Measurements from ENCODE around the gene UBE2Q2. TPM values are rescaled to one million over a fixed set of nuclear protein-coding genes. Genes with fewer than 3 reads are reported as not detected.
"Not testable (repeated sequence)": the region's sequence is repeated elsewhere in the genome, so short reads cannot be mapped to it uniquely, and the experiment has no call there.

Gene UBE2Q2
- total RNA-seq, 4 donors from 2014 or later = 15.1 to 21.2 (median 19.3) TPM

- 76% methylated on average over 5 of the region's 5 CpGs for WGBS
- no peaks in the 10 kb centered on the region for H3K9me3 ChIP-seq
- no peak overlapping the region for H3K27ac ChIP-seq
- H3K27me3 ChIP-seq = no peaks in the 10 kb centered on the region
- H3K36me3 ChIP-seq = peaks cover 1% of the 10 kb centered on the region
- peaks cover 4% of the 10 kb centered on the region for H3K4me1 ChIP-seq
- TF ChIP-seq, protein P1, sequence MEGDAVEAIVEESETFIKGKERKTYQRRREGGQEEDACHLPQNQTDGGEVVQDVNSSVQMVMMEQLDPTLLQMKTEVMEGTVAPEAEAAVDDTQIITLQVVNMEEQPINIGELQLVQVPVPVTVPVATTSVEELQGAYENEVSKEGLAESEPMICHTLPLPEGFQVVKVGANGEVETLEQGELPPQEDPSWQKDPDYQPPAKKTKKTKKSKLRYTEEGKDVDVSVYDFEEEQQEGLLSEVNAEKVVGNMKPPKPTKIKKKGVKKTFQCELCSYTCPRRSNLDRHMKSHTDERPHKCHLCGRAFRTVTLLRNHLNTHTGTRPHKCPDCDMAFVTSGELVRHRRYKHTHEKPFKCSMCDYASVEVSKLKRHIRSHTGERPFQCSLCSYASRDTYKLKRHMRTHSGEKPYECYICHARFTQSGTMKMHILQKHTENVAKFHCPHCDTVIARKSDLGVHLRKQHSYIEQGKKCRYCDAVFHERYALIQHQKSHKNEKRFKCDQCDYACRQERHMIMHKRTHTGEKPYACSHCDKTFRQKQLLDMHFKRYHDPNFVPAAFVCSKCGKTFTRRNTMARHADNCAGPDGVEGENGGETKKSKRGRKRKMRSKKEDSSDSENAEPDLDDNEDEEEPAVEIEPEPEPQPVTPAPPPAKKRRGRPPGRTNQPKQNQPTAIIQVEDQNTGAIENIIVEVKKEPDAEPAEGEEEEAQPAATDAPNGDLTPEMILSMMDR (IDR thresholded peaks at IDR 0.05) = no peak
- no peak for TF ChIP-seq POLR2A (IDR thresholded peaks at IDR 0.05)
- TF ChIP-seq EP300 (IDR thresholded peaks at IDR 0.05) = no peak
- no peak for TF ChIP-seq POLR2AphosphoS5 (IDR thresholded peaks at IDR 0.05)
- DNase-seq (ENCODE audit: low spot score in 2 of 2) = no peak
- no peak overlapping the region for H3K4me3 ChIP-seq
Measured at GRCh38 chr15:75864213-75865059, 21.2 kb downstream of the UBE2Q2 start.

DNA sequence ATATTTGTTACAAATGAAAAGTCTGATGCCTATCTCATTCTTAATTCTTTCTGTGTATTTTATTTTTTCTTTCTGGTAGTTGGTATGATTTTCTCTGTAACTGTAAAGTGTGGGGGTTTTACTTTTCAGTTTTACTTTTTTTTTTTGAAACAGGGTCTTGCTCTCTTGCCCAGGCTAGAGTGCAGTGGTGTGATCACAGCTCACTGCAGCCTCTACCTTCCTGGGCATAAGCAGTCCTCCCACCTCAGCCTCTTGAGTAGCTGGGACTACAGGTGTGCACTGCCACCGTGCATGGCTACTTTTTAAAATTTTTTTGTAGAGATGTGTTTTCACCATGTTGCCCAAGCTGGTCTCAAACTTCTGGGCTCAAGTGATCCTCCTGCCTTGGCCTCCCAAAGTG is 22.8 kb downstream of the UBE2Q2 start:
- H3K36me3 ChIP-seq; H3K4me1 ChIP-seq; H3K27ac ChIP-seq; DNase-seq (ENCODE audit: low spot score in 2 of 2); H3K9me3 ChIP-seq; H3K4me3 ChIP-seq; H3K27me3 ChIP-seq: not testable (repeated sequence)
- 87% methylated on average over 1 of the region's 1 CpG for WGBS

- TF ChIP-seq EP300 (IDR thresholded peaks at IDR 0.05) = no peak
- TF ChIP-seq, protein P1 (IDR thresholded peaks at IDR 0.05) = no peak
- TF ChIP-seq POLR2AphosphoS5 (IDR thresholded peaks at IDR 0.05) = no peak
- TF ChIP-seq POLR2A (IDR thresholded peaks at IDR 0.05) = no peak
- Histone ChIP-seq H3K36me3 (peaks cover 3% of the 10 kb centered on the region), H3K27me3 (no peaks in the 10 kb centered on the region), H3K9me3 (no peaks in the 10 kb centered on the region), H3K27ac (no peak overlapping the region), H3K4me1 (peaks cover 4% of the 10 kb centered on the region), H3K4me3 (no peak overlapping the region)
- DNase-seq (ENCODE audit: low spot score in 2 of 2) = no peak
Measured at GRCh38 chr15:75866916-75867315, 23.7 kb downstream of the UBE2Q2 start.

- WGBS = 81% methylated on average over 4 of the region's 4 CpGs
- DNase-seq (ENCODE audit: low spot score in 2 of 2) = no peak
- H3K36me3 ChIP-seq = peaks cover 3% of the 10 kb centered on the region
Measured at GRCh38 chr15:75867449-75867848, 24.2 kb downstream of the UBE2Q2 start.

GRCh38 chr15:75868019-75868418 is 24.8 kb downstream of the UBE2Q2 start:
- no peak for DNase-seq (ENCODE audit: low spot score in 2 of 2)
- TF ChIP-seq POLR2A (IDR thresholded peaks at IDR 0.05) (no peak), EP300 (IDR thresholded peaks at IDR 0.05) (no peak), POLR2AphosphoS5 (IDR thresholded peaks at IDR 0.05) (no peak)
- TF ChIP-seq, protein P1 (IDR thresholded peaks at IDR 0.05) = no peak
- no peak overlapping the region for H3K4me3 ChIP-seq
- H3K27me3 ChIP-seq = no peaks in the 10 kb centered on the region
- WGBS = 95% methylated on average over 3 of the region's 3 CpGs
- no peaks in the 10 kb centered on the region for H3K9me3 ChIP-seq
- peaks cover 4% of the 10 kb centered on the region for H3K4me1 ChIP-seq
- peaks cover 3% of the 10 kb centered on the region for H3K36me3 ChIP-seq
- H3K27ac ChIP-seq = no peak overlapping the region

More at GRCh38 chr15:75867449-75867848, 24.2 kb downstream of the UBE2Q2 start:
- H3K9me3 ChIP-seq = no peaks in the 10 kb centered on the region
- peaks cover 4% of the 10 kb centered on the region for H3K4me1 ChIP-seq
- no peaks in the 10 kb centered on the region for H3K27me3 ChIP-seq
- TF ChIP-seq, protein P1 (IDR thresholded peaks at IDR 0.05) = no peak
- TF ChIP-seq EP300 (IDR thresholded peaks at IDR 0.05) (no peak), POLR2AphosphoS5 (IDR thresholded peaks at IDR 0.05) (no peak), POLR2A (IDR thresholded peaks at IDR 0.05) (no peak)
- H3K4me3 ChIP-seq = no peak overlapping the region
- H3K27ac ChIP-seq = no peak overlapping the region

Measured in suprapubic skin (tissue), 4 donors.